LNCaP clone FGC (cell line): Measurements from ENCODE around the gene TIMM44.

Source experiments
- DNase-seq: peaks from one replicate; pipeline ENCODE4 v3.0.0-alpha.2; 2011; ENCODE audit warnings: low read depth
- H3K4me3 ChIP-seq: 2 replicates; pipeline ENCODE4 v1.5.1; 2011; ENCODE audit warnings: mild to moderate bottlenecking, low read depth, low read length, control low read depth
- CTCF ChIP-seq: IDR thresholded peaks from 2 replicates; pipeline ENCODE4 v1.5.1; 2012; ENCODE audit warnings: mild to moderate bottlenecking; ENCODE audit not compliant: control insufficient read depth, insufficient read depth; ENCODE audit errors: extremely low read depth

TIMM44 gene

GRCh38 chr19:7908078-7908699 is 35.3 kb downstream of the TIMM44 start:
- no peak for DNase-seq
- TF ChIP-seq CTCF = no peak

GRCh38 chr19:7907544-7907943 is 35.9 kb downstream of the TIMM44 start:
- TF ChIP-seq CTCF = no peak
- no peak overlapping the region for H3K4me3 ChIP-seq

More at GRCh38 chr19:7908078-7908699, 35.3 kb downstream of the TIMM44 start:
- H3K4me3 ChIP-seq = no peak overlapping the region

GRCh38 chr19:7907122-7907521 is 36.3 kb downstream of the TIMM44 start:
- H3K4me3 ChIP-seq = no peak overlapping the region
- DNase-seq = no peak
- no peak for TF ChIP-seq CTCF

More at GRCh38 chr19:7907544-7907943, 35.9 kb downstream of the TIMM44 start:
- no peak for DNase-seq

- no peak for TF ChIP-seq CTCF
- DNase-seq = no peak
- H3K4me3 ChIP-seq = no peak overlapping the region
Observed at GRCh38 chr19:7905859-7906258, 37.6 kb downstream of the TIMM44 start.

GRCh38 chr19:7905268-7905667 is 38.2 kb downstream of the TIMM44 start:
- peak overlapping the region; percentile 66 for H3K4me3 ChIP-seq
- no peak for TF ChIP-seq CTCF
- DNase-seq = no peak

- DNase-seq = no peak
- TF ChIP-seq CTCF = no peak
- H3K4me3 ChIP-seq = peak overlapping the region; percentile 66
Observed at GRCh38 chr19:7904074-7905020, 39.1 kb downstream of the TIMM44 start.
